SJSA1 (cell line): ENCODE data around the gene GDF7. TPM values are rescaled to one million over a fixed set of nuclear protein-coding genes. Genes with fewer than 3 reads are reported as not detected.

ENCODE experiments used
- DNase-seq, 2 experiments: peaks; one replicate each; pipeline ENCODE4 v3.0.0-alpha.2; 2015 to 2020; ENCODE audit warnings: low spot score in 2 of 2, low read depth in 1 of 2
- H3K27ac ChIP-seq: fragments of 250-450 bp; sonication (Bioruptor Pico); 2 replicates; pipeline ENCODE4 v1.5.1; 2020; ENCODE audit warnings: mild to moderate bottlenecking, moderate library complexity
- H3K27me3 ChIP-seq: fragments of 250-450 bp; sonication (Bioruptor Pico); replicated peaks from 2 replicates; pipeline ENCODE4 v1.5.1; 2020; ENCODE audit warnings: mild to moderate bottlenecking, moderate library complexity
- H3K36me3 ChIP-seq: fragments of 250-450 bp; sonication (Bioruptor Pico); 2 replicates; pipeline ENCODE4 v1.5.1; 2020; ENCODE audit warnings: mild to moderate bottlenecking
- H3K4me1 ChIP-seq: fragments of 250-450 bp; sonication (Bioruptor Pico); replicated peaks from 2 replicates; pipeline ENCODE4 v1.6.1; 2021; ENCODE audit warnings: mild to moderate bottlenecking
- H3K4me3 ChIP-seq: fragments of 250-450 bp; sonication (Bioruptor Pico); 2 replicates; pipeline ENCODE4 v1.5.1; 2020; ENCODE audit warnings: mild to moderate bottlenecking
- H3K9me3 ChIP-seq: fragments of 250-450 bp; sonication (Bioruptor Pico); replicated peaks from 2 replicates; pipeline ENCODE4 v1.5.1; 2020; ENCODE audit warnings: mild to moderate bottlenecking
- total RNA-seq: library from RNA; depleted of rRNA; stranded (reverse); fragments of >200 nt; shearing (Covaris generic); gene quantifications from 2 replicates; pipeline ENCODE4 v1.2.3, GENCODE V29; 2014

GDF7 gene
- total RNA-seq, 1 experiment from 2014 or later, result 0.03 TPM

DNA sequence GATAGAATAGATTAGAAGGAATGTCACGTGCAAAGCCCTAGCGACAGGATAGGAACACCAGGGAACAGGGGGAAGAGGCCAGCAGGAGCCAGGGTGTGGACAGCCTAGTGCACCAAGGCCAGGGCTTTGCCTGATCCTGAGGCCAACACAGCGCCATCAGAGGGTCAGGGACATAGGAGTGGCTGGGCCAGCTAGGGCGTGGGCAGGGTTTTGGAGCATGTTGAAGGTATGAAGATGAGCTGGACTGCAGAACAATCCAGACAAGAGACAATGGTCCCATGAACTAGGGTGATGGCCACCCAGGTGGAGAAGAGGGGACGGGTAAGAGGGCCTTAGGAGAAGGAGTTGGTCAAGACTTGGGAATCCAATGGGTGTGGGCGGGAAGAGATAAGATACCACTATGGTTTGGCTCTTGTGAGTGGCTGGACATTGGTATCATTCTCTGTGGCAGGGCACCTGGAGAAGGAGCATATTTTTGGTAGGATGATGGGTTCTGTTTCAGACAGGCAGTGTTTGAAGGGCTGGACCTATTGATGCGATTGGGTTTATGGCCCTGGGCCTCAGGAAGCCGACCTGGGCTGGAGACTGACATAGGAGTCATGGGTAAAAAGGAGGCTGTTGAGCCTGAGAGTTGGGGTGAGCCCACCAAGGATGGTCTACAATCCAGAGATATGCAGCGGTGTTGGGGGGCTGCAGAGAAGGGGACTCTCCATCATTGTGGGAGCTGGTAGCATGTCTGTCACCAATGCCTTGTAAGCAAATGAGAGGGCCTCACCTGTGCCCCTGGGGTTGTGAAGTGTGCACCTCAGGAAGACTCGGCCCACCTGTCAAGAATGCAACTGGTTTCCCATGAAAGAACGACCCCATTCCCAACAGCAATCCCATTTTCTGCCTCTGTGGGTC, 14.0 kb upstream of the GDF7 start:
- DNase-seq, result no peak
- Histone ChIP-seq H3K9me3 (no peaks in the 10 kb centered on the region), H3K27me3 (0 out of 2 replicates have a peak, but pooled peaks cover 1% of the 10 kb centered on the region), H3K27ac (no peak overlapping the region), H3K4me3 (no peak overlapping the region), H3K4me1 (peaks cover 13% of the 10 kb centered on the region), H3K36me3 (peaks cover 3% of the 10 kb centered on the region)

DNA sequence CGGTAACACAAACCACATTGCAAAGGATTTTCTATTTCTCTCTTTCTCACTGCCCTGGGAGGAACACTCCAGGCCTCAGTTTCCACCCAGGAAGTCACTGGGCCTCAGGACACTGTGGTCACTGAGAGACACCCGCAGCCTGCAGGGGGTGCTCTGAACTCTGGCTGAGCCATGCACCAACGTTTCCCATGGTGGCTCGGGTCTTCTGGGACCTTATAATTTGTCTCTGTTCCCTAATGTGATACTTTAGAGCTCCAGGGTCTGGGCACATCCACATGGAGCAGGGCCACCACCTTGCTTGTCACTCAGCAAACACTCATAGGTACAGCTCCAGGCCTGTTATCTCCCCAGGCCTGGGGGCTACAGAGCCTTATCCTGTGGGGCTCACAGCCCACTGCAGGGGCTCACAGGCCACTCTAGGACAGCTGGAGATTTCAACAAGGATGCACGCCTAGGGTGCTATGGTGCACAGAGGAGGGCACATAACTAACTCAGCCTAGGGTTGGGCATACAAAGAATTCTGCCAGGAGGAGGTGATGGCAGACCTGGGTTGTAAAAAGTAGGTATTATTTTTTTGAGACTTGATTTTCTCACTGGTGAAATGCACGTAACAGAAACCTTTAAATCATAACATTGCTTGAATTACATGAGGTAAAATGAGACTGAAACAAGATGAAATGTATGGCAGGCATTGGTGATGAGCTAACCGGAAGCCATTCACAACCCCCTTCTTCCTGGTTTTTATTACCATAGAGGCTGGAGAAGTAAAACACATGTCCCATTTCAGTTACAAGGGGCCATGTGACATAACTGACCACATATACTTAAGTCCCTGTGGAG, 13.0 kb upstream of the GDF7 start:
- Histone ChIP-seq H3K9me3 (no peaks in the 10 kb centered on the region), H3K27me3 (peaks cover 5% of the 10 kb centered on the region; the same call in 1 of the 2 replicates), H3K27ac (no peak overlapping the region), H3K4me3 (no peak overlapping the region), H3K36me3 (peaks cover 3% of the 10 kb centered on the region), H3K4me1 (peaks cover 13% of the 10 kb centered on the region)
- DNase-seq, result no peak

DNA sequence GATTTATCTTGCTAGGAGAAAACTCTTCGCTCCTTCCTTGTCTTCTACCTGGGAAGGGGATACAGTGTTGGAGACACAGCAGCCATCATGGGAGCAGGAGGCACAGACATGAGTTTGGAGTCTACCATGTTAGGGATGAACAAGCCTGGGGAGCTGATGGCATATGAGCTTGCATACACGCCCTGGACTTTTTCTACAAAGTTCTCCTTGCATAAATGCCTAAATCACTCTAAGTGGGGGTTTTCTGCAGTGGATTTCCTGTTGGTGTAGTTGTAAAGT, 12.5 kb upstream of the GDF7 start:
- DNase-seq, result no peak
- Histone ChIP-seq H3K27ac (no peak overlapping the region), H3K27me3 (peaks cover 8% of the 10 kb centered on the region; the same call in 1 of the 2 replicates), H3K36me3 (peaks cover 3% of the 10 kb centered on the region), H3K4me1 (peaks cover 13% of the 10 kb centered on the region), H3K9me3 (no peaks in the 10 kb centered on the region), H3K4me3 (no peak overlapping the region)

DNA sequence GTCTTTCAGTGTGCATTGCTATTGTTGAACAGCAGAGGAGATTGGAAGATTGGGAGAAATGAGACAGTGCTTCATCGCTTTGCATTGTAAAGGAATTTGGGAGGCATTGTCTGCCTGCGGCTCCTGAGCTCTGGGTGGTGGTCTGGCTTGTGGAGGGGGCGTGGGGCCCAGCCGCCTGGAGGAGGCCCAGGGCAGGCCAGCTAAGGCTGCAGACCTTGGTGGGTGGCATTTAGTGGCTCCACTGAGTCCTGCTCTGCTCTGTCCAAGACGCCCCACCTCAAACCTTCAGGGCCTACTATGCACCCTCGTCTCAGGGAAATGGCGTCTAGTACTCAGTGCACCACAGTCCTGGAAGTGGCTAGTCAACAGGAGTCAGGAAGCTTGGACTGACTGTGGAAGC, 10.4 kb upstream of the GDF7 start:
- H3K4me3 ChIP-seq, result no peak overlapping the region
- no peaks in the 10 kb centered on the region for H3K9me3 ChIP-seq
- DNase-seq, result no peak
- no peak overlapping the region for H3K27ac ChIP-seq
- H3K36me3 ChIP-seq, result no peaks in the 10 kb centered on the region
- H3K27me3 ChIP-seq, result peaks cover 16% of the 10 kb centered on the region; the same call in 1 of the 2 replicates
- peaks cover under 1% of the 10 kb centered on the region for H3K4me1 ChIP-seq

DNA sequence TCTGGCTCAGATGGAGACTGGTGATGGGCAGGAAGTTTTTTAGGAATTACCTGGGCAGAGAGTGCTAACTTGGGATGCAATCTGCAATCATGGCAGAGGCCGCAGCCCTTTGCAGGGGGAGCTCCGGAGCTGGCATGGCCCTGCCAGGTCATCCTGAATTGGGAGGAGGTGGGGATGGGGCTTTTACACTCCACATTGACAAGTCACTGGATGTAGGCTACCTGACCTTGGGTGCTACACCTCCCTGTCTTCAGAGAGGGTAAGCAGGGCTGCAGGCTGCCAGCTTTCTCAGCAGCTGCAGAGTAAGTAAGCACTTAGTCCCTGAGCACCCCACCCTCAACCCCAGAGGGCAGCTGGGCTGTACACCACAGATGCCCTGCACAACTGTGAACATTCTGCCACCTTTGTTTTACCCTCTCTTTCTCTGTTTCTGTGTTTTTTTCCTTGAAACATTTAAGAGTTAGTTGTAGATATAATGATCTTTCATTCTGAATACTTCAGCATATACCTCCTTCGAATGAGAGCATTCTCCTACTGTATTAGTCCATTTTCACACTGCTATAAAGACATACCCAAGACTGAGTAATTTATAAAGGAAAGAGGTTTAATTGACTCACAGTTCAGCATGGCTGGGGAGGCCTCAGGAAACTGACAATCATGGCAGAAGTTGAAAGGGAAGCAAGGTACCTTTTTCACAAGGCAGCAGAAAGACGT, 9.3 kb upstream of the GDF7 start:
- Histone ChIP-seq H3K4me1 (no peaks in the 10 kb centered on the region), H3K27me3 (peaks cover 27% of the 10 kb centered on the region; the same call in 1 of the 2 replicates), H3K27ac (no peak overlapping the region), H3K9me3 (no peaks in the 10 kb centered on the region), H3K36me3 (no peaks in the 10 kb centered on the region), H3K4me3 (no peak overlapping the region)
- no peak for DNase-seq

DNA sequence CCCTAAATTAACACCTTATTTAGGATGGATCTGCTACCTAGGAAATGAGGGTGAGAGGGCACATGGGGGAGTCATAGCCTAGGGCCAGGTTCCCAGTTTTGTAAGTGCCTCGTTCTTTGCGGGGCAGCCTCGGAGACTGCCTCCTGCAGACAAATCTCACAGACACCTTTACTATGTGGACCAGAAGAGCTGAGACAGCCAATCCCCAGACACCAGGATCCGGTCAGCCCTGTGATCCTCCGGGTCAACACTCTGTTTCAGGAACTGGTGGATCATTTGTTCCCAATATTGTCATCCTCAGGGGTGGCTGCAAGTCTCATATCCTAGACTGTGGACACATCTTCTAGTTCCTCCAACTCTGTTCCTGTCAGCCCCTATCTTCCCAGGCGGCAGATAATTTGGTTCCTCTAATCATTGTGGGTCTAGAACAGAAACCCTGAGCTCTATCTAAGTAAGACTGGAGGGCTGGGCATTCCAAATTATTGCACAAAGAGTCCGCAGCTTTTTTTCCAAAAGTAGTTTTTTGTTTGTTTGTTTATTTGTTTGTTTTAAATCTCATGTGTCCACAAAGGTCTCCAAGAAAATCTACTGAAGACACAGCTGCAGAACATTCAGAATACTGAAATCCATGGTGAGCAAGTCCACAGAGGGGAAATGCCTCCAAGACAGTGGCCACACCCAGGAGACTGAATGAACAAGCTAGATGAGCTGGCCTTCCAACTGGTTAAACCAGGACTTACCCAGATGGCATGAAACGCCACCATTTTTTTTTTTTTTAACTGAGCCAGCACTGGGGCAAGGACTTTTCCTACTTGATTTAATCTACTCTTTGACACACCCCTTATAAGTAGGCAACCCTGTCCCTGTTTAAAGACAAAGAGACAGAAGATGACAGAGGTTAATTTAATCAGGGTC, 6.2 kb upstream of the GDF7 start:
- Histone ChIP-seq H3K4me3 (no peak overlapping the region), H3K27me3 (peaks cover 52% of the 10 kb centered on the region), H3K4me1 (no peaks in the 10 kb centered on the region; the same call in 1 of the 2 replicates), H3K9me3 (no peaks in the 10 kb centered on the region), H3K27ac (no peak overlapping the region), H3K36me3 (no peaks in the 10 kb centered on the region)
- no peak for DNase-seq

DNA sequence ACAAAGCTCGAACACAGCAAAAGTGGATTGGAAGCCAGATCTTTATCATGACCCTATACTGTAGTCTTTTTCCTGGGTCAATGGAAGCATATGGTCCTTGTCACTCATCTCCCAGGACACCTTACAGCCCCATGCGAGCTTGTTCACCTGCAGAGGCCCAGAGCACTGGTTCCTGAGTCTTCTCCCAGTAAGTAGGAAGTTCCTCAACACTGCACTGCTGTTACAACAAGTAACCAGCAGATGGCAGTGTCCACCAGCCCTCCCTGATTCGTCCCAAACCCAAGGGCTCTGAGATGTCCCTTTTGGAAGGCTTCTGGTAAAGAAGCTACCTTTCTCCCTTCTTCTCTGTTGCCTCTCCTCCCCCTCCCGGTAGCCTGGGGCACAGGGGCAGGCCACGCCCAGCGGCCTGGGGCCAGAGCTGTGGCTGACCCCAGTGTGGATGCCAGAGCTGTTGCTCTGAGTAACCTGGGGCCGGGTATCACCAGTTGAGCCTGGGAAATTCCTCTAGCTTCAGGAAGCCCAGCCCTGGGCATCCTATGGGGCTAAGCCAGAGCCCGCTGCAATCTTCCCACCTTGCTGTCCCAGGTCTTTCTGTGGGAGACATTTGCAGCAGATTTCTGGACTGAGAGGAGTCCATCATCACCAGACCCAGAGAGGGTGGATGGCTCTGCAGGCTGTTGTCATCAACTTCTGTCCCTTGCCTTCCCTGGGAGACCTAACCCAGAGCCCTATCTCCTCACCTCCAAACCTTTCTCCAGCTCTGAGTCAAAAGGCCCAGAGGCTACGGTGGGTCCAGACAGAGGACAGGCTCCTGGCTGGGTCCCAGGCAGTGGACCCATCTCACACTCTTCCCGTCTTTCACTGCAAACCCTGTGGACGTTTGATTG, 5.3 kb upstream of the GDF7 start:
- peaks cover 9% of the 10 kb centered on the region for H3K4me1 ChIP-seq
- DNase-seq, result peak in 1 of 2 experiments; percentile 70
- H3K27me3 ChIP-seq, result peaks cover 61% of the 10 kb centered on the region
- no peaks in the 10 kb centered on the region; the same call in 1 of the 2 replicates for H3K9me3 ChIP-seq
- H3K4me3 ChIP-seq, result no peak overlapping the region
- no peaks in the 10 kb centered on the region for H3K36me3 ChIP-seq
- H3K27ac ChIP-seq, result no peak overlapping the region

DNA sequence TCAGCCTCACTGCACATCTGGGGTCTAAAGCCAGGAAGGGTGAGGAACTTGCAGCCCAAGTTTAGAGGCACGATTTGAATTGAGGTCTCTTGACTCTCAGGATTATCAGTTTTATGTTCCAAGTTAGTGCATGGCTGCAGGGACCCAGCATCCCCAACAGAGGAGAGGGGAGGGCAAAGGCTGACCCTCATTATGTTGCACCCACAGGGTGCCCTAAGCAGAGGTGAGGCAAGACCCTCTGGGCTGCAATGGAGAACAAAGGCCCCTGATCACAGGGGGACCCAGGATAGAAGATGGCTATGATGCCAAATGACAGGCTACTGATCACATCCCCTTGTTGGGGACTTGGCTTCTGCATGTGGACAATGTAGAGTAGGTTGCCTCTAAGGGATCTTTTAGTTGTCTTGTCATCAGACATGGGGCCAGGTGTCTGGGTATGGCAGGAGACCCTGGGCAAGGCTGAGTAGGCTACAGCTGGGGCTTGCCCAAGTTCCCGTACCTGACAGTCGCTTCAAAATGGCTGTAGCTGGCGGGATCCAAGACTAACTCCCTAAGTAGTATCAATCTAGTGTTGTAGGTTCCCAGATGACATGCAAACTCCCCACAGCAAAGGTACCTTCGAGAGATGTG, 4.5 kb upstream of the GDF7 start:
- Histone ChIP-seq H3K4me1 (peaks cover 11% of the 10 kb centered on the region), H3K9me3 (no peaks in the 10 kb centered on the region; the same call in 1 of the 2 replicates), H3K27me3 (peaks cover 64% of the 10 kb centered on the region), H3K27ac (no peak overlapping the region), H3K36me3 (no peaks in the 10 kb centered on the region), H3K4me3 (no peak overlapping the region)
- DNase-seq, result no peak

DNA sequence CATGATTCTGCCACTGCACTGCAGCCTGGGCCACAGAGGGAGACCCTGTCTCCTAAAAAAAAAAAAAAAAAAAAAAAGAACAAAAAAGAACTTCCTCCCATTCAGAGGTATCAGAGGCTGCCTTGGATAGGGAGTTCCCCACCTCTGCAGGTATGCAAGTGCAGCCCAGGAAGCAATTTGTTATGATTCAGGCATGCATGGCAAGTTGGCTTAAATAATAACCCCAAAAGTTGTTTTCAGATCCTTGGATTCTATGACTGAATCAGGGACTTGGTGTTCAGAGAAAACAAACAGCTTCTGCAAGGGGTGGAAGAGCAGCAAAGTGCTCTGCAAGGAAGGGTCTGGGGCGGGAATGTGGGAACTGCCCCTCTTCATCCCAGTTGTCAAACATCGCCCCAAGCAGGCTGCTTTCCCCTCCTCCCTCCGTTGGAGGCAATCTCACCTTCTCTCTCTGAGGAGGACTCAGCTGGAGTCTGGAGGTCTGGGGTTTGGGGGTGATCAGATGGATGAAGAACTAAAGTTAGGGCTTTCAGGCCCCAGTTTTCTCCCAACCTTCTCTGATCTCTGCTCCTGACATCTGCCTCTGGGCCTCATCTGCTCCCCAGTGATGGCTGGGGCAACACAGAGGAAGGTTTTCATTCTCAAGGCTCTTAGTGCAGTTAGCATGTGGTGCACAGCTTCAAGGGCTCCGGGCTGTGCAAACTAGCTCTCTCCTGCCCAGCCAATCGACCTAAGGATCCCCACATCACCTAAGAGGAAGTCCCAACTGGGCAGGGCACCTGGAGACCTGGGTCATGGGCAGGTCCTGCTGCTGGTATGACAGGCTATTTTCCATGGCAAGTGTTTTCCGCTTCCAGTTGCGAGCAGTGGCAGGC, 3.5 kb upstream of the GDF7 start:
- no peaks in the 10 kb centered on the region for H3K36me3 ChIP-seq
- H3K9me3 ChIP-seq, result no peaks in the 10 kb centered on the region; the same call in 1 of the 2 replicates
- no peak overlapping the region for H3K4me3 ChIP-seq
- no peak overlapping the region for H3K27ac ChIP-seq
- no peak for DNase-seq
- H3K27me3 ChIP-seq, result peaks cover 69% of the 10 kb centered on the region
- H3K4me1 ChIP-seq, result peaks cover 14% of the 10 kb centered on the region

DNA sequence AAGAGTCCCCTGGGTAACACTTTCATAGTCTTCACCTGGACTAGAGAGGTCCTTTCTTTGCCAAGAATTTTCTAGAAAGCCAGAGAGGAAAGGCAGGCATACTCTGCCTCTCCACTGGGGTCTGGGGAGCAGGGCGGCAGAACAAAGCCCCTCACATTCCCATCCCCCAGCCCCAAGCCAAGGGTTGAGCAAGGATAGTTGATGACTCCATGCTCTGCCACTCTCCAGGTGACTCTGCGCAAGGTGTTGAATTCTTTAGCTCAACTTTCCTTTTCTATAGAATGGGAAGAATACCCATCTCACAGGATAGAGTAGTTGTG, 2.9 kb upstream of the GDF7 start:
- H3K27ac ChIP-seq, result no peak overlapping the region
- H3K9me3 ChIP-seq, result no peaks in the 10 kb centered on the region; the same call in 1 of the 2 replicates
- peaks cover 14% of the 10 kb centered on the region for H3K4me1 ChIP-seq
- peaks cover 71% of the 10 kb centered on the region for H3K27me3 ChIP-seq
- no peak overlapping the region for H3K4me3 ChIP-seq
- H3K36me3 ChIP-seq, result no peaks in the 10 kb centered on the region
- no peak for DNase-seq
